Measurements from ENCODE around the gene JKAMP.

DNA sequence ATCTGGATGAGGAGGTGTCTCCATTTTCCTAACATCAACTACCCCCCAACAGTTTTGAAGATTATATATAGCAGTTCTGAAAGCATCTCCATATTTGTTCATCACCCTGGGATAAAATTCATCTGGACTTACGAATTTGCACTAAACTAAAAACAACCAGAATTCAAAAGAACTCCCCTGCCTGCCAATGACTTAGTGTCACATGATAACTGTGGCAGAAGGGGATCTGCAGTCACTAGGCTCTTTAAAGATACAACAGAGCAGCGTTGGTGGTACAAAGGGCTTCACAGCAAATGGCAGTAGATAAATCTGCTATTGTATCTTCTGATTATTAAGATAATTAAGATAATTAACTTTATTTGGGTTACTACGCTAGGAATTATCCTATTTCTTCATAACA, 49.2 kb upstream of the JKAMP start:
- TF ChIP-seq LEF1 (IDR thresholded peaks at IDR 0.05; ENCODE audit: borderline replicate concordance) (no peak), ZNF384 (IDR thresholded peaks at IDR 0.05) (no peak), HDGF (IDR thresholded peaks at IDR 0.05; ENCODE audit: borderline replicate concordance) (no peak), SP1 (IDR thresholded peaks at IDR 0.05) (no peak), SUZ12 (IDR thresholded peaks at IDR 0.05) (no peak), NFRKB (IDR thresholded peaks at IDR 0.05) (no peak), ARNT (IDR thresholded peaks at IDR 0.05) (no peak), TARDBP (IDR thresholded peaks at IDR 0.05) (no peak)

Measured in HEK293T (cell line).